CD4-positive, alpha-beta T cell (primary cell): ENCODE data around the gene PTPRN2. TPM values are rescaled to one million over a fixed set of nuclear protein-coding genes. Genes with fewer than 3 reads are reported as not detected.

Experiments
- ATAC-seq: fragments of 200-7000 bp; cut with Tn5 transposase; one replicate; pipeline ENCODE4 v1.10.0; 2022; ENCODE audit warnings: mild to moderate bottlenecking; ENCODE audit not compliant: poor library complexity
- CTCF ChIA-PET: fragments of 350-600 bp; sonication (Branson Sonifier 250); formaldehyde crosslinking; loops from one replicate; lab custom pipeline; 2021; ENCODE audit warnings: antibody characterized with exemption, inconsistent platforms; lab: Charles Lee
- POLR2A ChIA-PET: fragments of 350-600 bp; sonication (Branson Sonifier 250); formaldehyde crosslinking; loops from one replicate; lab custom pipeline; 2021; ENCODE audit warnings: antibody characterized with exemption, inconsistent platforms; lab: Charles Lee
- DNase-seq, 14 experiments: peaks; one replicate each; pipeline ENCODE4 v3.0.0-alpha.2; 2013 to 2020; ENCODE audit warnings: mixed read lengths in 2 of 14
- H3K27ac ChIP-seq, 2 donors: one replicate each; pipeline versions ENCODE4 v1.5.1 to v1.7.0; 2013; ENCODE audit warnings: low read length in 2 of 2, low read depth in 1 of 2, mild to moderate bottlenecking in 1 of 2
- H3K27me3 ChIP-seq, 2 experiments: 1 replicate in 1 of 2; 2 replicates in 1 of 2; pipeline versions ENCODE4 v1.6.1 to v1.7.0; 2013; ENCODE audit warnings: low read length in 2 of 2, control low read depth in 1 of 2, mild to moderate bottlenecking in 1 of 2, moderate library complexity in 1 of 2; ENCODE audit not compliant: insufficient read depth in 2 of 2, control insufficient read depth in 1 of 2
- H3K36me3 ChIP-seq: one replicate; pipeline ENCODE4 v1.6.1; 2013; ENCODE audit warnings: low read length, control low read depth; ENCODE audit not compliant: insufficient read depth
- H3K4me1 ChIP-seq: one replicate; pipeline ENCODE4 v1.6.1; 2013; ENCODE audit warnings: low read length, control low read depth; ENCODE audit not compliant: insufficient read depth
- H3K4me3 ChIP-seq: one replicate; pipeline ENCODE4 v1.5.1; 2013; ENCODE audit warnings: mild to moderate bottlenecking, low read length, moderate library complexity
- H3K9me3 ChIP-seq, 2 experiments: 1 replicate in 1 of 2; 2 replicates in 1 of 2; pipeline versions ENCODE4 v1.6.1 to v1.7.0; 2013; ENCODE audit warnings: low read length in 2 of 2, mild to moderate bottlenecking in 2 of 2, control low read depth in 1 of 2, moderate library complexity in 1 of 2; ENCODE audit not compliant: control insufficient read depth in 1 of 2, insufficient read depth in 1 of 2
- H3K27ac Mint-ChIP-seq: one replicate; pipeline ENCODE4 v1.8.0; 2020; ENCODE audit warnings: mixed read lengths
- H3K27me3 Mint-ChIP-seq: one replicate; pipeline ENCODE4 v1.8.0; 2021; ENCODE audit warnings: mixed read lengths
- H3K36me3 Mint-ChIP-seq: one replicate; pipeline ENCODE4 v1.8.0; 2021; ENCODE audit warnings: low read depth, mixed read lengths
- H3K4me1 Mint-ChIP-seq: one replicate; pipeline ENCODE4 v1.8.0; 2021; ENCODE audit warnings: low read depth, mixed read lengths
- H3K4me3 Mint-ChIP-seq: one replicate; pipeline ENCODE4 v1.8.0; 2020; ENCODE audit warnings: mild to moderate bottlenecking, mixed read lengths
- H3K9me3 Mint-ChIP-seq: one replicate; pipeline ENCODE4 v1.8.0; 2020; ENCODE audit warnings: mixed read lengths
- intact Hi-C, 2 experiments: fragments of 100-400 bp; cut with DNase I in 1 of 2; cut with micrococcal nuclease in 1 of 2; formaldehyde crosslinking; loops; one replicate each; pipeline versions ENCODE4 v1.15.1 to v1.9.0; 2023 to 2025; cut with DNase I, micrococcal nuclease
- total RNA-seq, 174 experiments: library from RNA in 2 of 174; stranded (reverse) in 2 of 174; gene quantifications; one replicate each; pipeline ENCODE4 v1.2.3 and lab custom pipeline; 2021 to 2026
- TF ChIP-seq, protein P1 (sequence below): fragments of 200-600 bp; IDR thresholded peaks from one replicate; pipeline ENCODE4 v1.8.0; 2022; ENCODE audit warnings: antibody characterized with exemption, mild to moderate bottlenecking

PTPRN2 gene
- total RNA-seq, 2 experiments from 2014 or later, result 0.34 to 0.44 TPM

DNA sequence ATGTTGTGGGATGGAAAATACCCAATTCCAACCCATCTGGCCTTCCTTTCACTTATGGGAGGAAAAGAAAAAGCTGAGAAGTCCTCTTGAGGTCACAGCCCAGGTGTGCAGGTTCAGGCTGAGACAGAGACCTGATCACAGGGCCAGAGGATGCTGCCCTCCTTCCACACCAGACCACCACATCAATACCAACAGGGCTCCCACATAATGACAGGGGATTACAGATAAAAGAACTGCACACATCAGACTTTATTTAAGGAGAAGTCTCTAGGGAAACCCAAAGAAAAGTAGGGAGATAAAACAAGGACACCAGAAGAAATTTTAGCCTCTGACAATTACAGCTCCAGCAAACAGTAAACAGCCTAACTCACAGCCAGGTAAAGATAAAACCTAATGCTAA is 548.4 kb downstream of the PTPRN2 start:
- H3K9me3 ChIP-seq, result peaks cover 14 to 18% of the 10 kb centered on the region in 2 experiments
- H3K4me1 ChIP-seq, result no peaks in the 10 kb centered on the region
- Mint-ChIP-seq H3K4me1 (no peaks in the 10 kb centered on the region), H3K27me3 (peaks cover 3% of the 10 kb centered on the region), H3K36me3 (no peaks in the 10 kb centered on the region), H3K9me3 (peaks cover 13% of the 10 kb centered on the region), H3K4me3 (no peak overlapping the region), H3K27ac (no peak overlapping the region)
- POLR2A ChIA-PET, result no interaction called here
- H3K27ac ChIP-seq, result no peak overlapping the region
- ATAC-seq, result no peak
- no peaks in the 10 kb centered on the region for H3K27me3 ChIP-seq
- H3K4me3 ChIP-seq, result no peak overlapping the region
- H3K36me3 ChIP-seq, result no peaks in the 10 kb centered on the region
- intact Hi-C loops, result no loop called here
- TF ChIP-seq, protein P1, sequence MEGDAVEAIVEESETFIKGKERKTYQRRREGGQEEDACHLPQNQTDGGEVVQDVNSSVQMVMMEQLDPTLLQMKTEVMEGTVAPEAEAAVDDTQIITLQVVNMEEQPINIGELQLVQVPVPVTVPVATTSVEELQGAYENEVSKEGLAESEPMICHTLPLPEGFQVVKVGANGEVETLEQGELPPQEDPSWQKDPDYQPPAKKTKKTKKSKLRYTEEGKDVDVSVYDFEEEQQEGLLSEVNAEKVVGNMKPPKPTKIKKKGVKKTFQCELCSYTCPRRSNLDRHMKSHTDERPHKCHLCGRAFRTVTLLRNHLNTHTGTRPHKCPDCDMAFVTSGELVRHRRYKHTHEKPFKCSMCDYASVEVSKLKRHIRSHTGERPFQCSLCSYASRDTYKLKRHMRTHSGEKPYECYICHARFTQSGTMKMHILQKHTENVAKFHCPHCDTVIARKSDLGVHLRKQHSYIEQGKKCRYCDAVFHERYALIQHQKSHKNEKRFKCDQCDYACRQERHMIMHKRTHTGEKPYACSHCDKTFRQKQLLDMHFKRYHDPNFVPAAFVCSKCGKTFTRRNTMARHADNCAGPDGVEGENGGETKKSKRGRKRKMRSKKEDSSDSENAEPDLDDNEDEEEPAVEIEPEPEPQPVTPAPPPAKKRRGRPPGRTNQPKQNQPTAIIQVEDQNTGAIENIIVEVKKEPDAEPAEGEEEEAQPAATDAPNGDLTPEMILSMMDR, result no peak
- CTCF ChIA-PET, result no interaction called here
- DNase-seq, result no peak

DNA sequence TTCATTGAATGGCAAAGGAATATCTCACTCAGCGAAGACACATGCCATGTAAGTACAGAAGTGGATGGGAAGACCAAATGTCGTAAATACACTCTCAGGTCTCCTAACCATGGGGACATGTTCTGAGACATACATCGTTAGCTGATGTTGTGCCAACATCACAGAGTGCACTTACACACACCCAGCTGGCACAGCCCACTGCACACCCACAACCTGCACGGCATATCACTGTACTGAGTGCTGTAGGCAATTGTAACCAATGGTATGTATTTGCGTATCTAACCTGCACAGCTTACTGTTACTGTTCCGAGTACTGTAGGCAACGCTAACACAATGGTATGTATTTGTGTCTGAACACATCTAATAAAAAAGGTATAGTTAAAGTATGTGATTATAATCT is 550.4 kb downstream of the PTPRN2 start:
- no peaks in the 10 kb centered on the region for H3K27me3 ChIP-seq
- no peak overlapping the region for H3K4me3 ChIP-seq
- ChIA-PET POLR2A (no interaction called here), CTCF (no interaction called here)
- no peaks in the 10 kb centered on the region for H3K36me3 ChIP-seq
- Mint-ChIP-seq H3K27ac (no peak overlapping the region), H3K4me1 (no peaks in the 10 kb centered on the region), H3K27me3 (peaks cover 14% of the 10 kb centered on the region), H3K9me3 (peaks cover 15% of the 10 kb centered on the region), H3K4me3 (no peak overlapping the region), H3K36me3 (no peaks in the 10 kb centered on the region)
- DNase-seq (no peak), ATAC-seq (no peak)
- no peak overlapping the region for H3K27ac ChIP-seq
- peaks cover 23 to 38% of the 10 kb centered on the region in 2 experiments for H3K9me3 ChIP-seq
- intact Hi-C loops, result no loop called here
- no peaks in the 10 kb centered on the region for H3K4me1 ChIP-seq
- TF ChIP-seq, protein P1, result no peak

DNA sequence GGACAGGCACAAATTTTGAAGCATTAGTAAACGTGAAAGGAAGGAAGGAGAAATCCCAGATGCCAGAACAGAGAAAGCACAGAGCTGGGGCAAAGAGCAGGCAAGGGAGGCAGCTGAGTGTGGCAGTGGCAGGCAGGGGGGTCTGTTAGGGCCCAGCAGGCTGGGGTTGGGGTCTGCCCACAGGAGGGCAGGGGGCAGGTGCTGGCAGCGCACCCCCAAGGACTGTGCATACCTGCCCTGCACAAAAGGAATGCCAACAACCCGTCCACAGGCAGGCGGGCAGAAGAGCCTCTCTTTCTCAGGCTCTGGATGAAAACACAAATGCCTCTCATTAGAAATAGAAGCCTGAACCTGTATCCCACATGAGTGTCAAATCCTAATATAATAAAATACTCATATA is 552.3 kb downstream of the PTPRN2 start:
- H3K27ac ChIP-seq, result no peak overlapping the region
- POLR2A ChIA-PET, result no interaction called here
- DNase-seq (no peak), ATAC-seq (no peak)
- Mint-ChIP-seq H3K4me1 (no peaks in the 10 kb centered on the region), H3K9me3 (peaks cover 15% of the 10 kb centered on the region), H3K27me3 (peaks cover 23% of the 10 kb centered on the region), H3K4me3 (no peak overlapping the region), H3K27ac (no peak overlapping the region), H3K36me3 (no peaks in the 10 kb centered on the region)
- CTCF ChIA-PET, result no interaction called here
- intact Hi-C loops, result no loop called here
- H3K27me3 ChIP-seq, result no peaks in the 10 kb centered on the region
- no peak overlapping the region for H3K4me3 ChIP-seq
- TF ChIP-seq, protein P1, result no peak
- no peaks in the 10 kb centered on the region for H3K4me1 ChIP-seq
- no peaks in the 10 kb centered on the region for H3K36me3 ChIP-seq
- peaks cover 22 to 37% of the 10 kb centered on the region in 2 experiments for H3K9me3 ChIP-seq
